Measurements from ENCODE around the gene PTBP3. TPM values are rescaled to one million over a fixed set of nuclear protein-coding genes. Genes with fewer than 3 reads are reported as not detected.
A peak's percentile ranks its signal among the peaks of the same experiment; 100 is the strongest.

The PTBP3 gene
- polyA plus RNA-seq, 1 donor from 2014 or later = 36.1 TPM

DNA sequence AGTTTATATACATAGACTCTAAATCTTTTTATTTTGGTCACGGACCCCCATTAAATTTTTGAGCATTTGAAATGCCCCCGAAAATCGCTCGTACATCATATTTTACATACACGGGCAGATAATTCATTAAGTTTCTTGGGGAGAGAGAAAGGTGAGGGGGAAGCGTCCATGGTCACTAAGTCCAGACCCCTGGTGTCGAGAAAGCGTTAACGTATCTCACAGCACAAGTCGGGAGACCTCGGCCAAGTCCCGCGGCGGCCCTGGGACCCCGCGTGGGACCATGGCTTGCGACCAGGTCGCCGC lies 794 bp downstream of the PTBP3 start:
- H2AFZ ChIP-seq (ENCODE audit: low read depth, low read length) = peak overlapping the region; percentile 60

DNA sequence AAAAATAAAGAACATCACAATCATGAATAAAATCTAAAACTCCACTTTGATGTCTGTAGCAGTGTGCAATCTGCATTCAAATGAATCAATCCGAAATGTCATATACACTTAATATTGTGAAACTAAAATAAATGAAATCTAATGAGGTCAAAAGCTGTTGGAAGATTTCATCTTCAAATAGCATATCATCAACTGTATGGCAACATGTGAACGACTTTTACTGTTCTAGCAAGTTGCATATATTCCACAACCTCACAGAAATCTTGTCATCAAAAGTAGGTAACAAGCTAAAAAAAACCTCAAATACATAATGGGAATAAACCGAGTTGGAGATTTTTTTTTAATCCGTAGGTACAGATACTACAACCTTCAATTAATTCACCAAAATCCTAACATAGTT lies 1.2 kb downstream of the PTBP3 start:
- Histone ChIP-seq H3K9ac (ENCODE audit: low read length) (peak overlapping the region; percentile 88), H2AFZ (ENCODE audit: low read depth, low read length) (no peak overlapping the region), H3F3A (ENCODE audit: insufficient read depth, low read length, poor library complexity, severe bottlenecking) (no peaks in the 10 kb centered on the region), H3K27ac (ENCODE audit: low read length) (no peak overlapping the region), H3K4me3 (ENCODE audit: low read length) (peak overlapping the region; percentile 97), H3K4me2 (ENCODE audit: low read length) (peak overlapping the region; percentile 53), H3K27me3 (ENCODE audit: insufficient read depth, low read depth, low read length) (no peaks in the 10 kb centered on the region), H3K9me2 (ENCODE audit: insufficient read depth, low read length) (no peaks in the 10 kb centered on the region), H4K20me1 (ENCODE audit: insufficient read depth) (no peaks in the 10 kb centered on the region), H3K36me3 (ENCODE audit: insufficient read depth, low read length) (peaks cover 3% of the 10 kb centered on the region), H3K9me3 (ENCODE audit: low read length) (no peaks in the 10 kb centered on the region), H3K79me2 (replicated peaks; ENCODE audit: insufficient read depth, low read length) (peaks cover 46% of the 10 kb centered on the region)
- no peak for TF ChIP-seq SMC3 (conservative IDR thresholded peaks at IDR 0.05; ENCODE audit: poor library complexity)
- TF ChIP-seq TAF1 (IDR thresholded peaks at IDR 0.05; ENCODE audit: low read depth) = no peak
- TF ChIP-seq EZH2 (IDR thresholded peaks at IDR 0.05; ENCODE audit: borderline replicate concordance, insufficient read depth, low read length, poor library complexity, severe bottlenecking) = no peak
- no peak for TF ChIP-seq POLR2AphosphoS5 (IDR thresholded peaks at IDR 0.05)
- TF ChIP-seq MXI1 (conservative IDR thresholded peaks at IDR 0.05; ENCODE audit: poor library complexity, severe bottlenecking) = no peak
- TF ChIP-seq, protein P1, sequence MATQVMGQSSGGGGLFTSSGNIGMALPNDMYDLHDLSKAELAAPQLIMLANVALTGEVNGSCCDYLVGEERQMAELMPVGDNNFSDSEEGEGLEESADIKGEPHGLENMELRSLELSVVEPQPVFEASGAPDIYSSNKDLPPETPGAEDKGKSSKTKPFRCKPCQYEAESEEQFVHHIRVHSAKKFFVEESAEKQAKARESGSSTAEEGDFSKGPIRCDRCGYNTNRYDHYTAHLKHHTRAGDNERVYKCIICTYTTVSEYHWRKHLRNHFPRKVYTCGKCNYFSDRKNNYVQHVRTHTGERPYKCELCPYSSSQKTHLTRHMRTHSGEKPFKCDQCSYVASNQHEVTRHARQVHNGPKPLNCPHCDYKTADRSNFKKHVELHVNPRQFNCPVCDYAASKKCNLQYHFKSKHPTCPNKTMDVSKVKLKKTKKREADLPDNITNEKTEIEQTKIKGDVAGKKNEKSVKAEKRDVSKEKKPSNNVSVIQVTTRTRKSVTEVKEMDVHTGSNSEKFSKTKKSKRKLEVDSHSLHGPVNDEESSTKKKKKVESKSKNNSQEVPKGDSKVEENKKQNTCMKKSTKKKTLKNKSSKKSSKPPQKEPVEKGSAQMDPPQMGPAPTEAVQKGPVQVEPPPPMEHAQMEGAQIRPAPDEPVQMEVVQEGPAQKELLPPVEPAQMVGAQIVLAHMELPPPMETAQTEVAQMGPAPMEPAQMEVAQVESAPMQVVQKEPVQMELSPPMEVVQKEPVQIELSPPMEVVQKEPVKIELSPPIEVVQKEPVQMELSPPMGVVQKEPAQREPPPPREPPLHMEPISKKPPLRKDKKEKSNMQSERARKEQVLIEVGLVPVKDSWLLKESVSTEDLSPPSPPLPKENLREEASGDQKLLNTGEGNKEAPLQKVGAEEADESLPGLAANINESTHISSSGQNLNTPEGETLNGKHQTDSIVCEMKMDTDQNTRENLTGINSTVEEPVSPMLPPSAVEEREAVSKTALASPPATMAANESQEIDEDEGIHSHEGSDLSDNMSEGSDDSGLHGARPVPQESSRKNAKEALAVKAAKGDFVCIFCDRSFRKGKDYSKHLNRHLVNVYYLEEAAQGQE (IDR thresholded peaks at IDR 0.05; ENCODE audit: borderline replicate concordance) = no peak
- no peak for TF ChIP-seq EP300 (conservative IDR thresholded peaks at IDR 0.05; ENCODE audit: poor library complexity, severe bottlenecking)
- no peak for TF ChIP-seq RAD21 (conservative IDR thresholded peaks at IDR 0.05)
- TF ChIP-seq, protein P2, sequence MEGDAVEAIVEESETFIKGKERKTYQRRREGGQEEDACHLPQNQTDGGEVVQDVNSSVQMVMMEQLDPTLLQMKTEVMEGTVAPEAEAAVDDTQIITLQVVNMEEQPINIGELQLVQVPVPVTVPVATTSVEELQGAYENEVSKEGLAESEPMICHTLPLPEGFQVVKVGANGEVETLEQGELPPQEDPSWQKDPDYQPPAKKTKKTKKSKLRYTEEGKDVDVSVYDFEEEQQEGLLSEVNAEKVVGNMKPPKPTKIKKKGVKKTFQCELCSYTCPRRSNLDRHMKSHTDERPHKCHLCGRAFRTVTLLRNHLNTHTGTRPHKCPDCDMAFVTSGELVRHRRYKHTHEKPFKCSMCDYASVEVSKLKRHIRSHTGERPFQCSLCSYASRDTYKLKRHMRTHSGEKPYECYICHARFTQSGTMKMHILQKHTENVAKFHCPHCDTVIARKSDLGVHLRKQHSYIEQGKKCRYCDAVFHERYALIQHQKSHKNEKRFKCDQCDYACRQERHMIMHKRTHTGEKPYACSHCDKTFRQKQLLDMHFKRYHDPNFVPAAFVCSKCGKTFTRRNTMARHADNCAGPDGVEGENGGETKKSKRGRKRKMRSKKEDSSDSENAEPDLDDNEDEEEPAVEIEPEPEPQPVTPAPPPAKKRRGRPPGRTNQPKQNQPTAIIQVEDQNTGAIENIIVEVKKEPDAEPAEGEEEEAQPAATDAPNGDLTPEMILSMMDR (IDR thresholded peaks at IDR 0.05; ENCODE audit: poor library complexity, severe bottlenecking) = no peak

More for the DNA sequence above, 794 bp downstream of the PTBP3 start:
- Histone ChIP-seq H3K4me2 (ENCODE audit: low read length) (peak overlapping the region; percentile 53), H3K36me3 (ENCODE audit: insufficient read depth, low read length) (peaks cover 3% of the 10 kb centered on the region), H3F3A (ENCODE audit: insufficient read depth, low read length, poor library complexity, severe bottlenecking) (no peaks in the 10 kb centered on the region), H3K27me3 (ENCODE audit: insufficient read depth, low read depth, low read length) (no peaks in the 10 kb centered on the region), H3K9me2 (ENCODE audit: insufficient read depth, low read length) (no peaks in the 10 kb centered on the region), H4K20me1 (ENCODE audit: insufficient read depth) (no peaks in the 10 kb centered on the region), H3K9ac (ENCODE audit: low read length) (peak overlapping the region; percentile 88), H3K9me3 (ENCODE audit: low read length) (no peaks in the 10 kb centered on the region), H3K79me2 (replicated peaks; ENCODE audit: insufficient read depth, low read length) (peaks cover 46% of the 10 kb centered on the region), H3K4me3 (ENCODE audit: low read length) (peak overlapping the region; percentile 97), H3K27ac (ENCODE audit: low read length) (peak overlapping the region; percentile 90)
- TF ChIP-seq RAD21 (conservative IDR thresholded peaks at IDR 0.05) (no peak), EP300 (conservative IDR thresholded peaks at IDR 0.05; ENCODE audit: poor library complexity, severe bottlenecking) (no peak), EZH2 (IDR thresholded peaks at IDR 0.05; ENCODE audit: borderline replicate concordance, insufficient read depth, low read length, poor library complexity, severe bottlenecking) (no peak), POLR2AphosphoS5 (IDR thresholded peaks at IDR 0.05) (no peak)
- TF ChIP-seq, protein P1 (IDR thresholded peaks at IDR 0.05; ENCODE audit: borderline replicate concordance) = no peak

Data from neural cell (in vitro differentiated cells).